Measurements from ENCODE around the gene GZMM.

GRCh38 chr19:524062-524674, 19.7 kb upstream of the GZMM start:
- TF ChIP-seq POLR2A (IDR thresholded peaks at IDR 0.05; ENCODE audit: low read depth, low read length): no peak
- no peak for TF ChIP-seq POLR2AphosphoS5 (IDR thresholded peaks at IDR 0.05; ENCODE audit: low read depth, low read length)
